Epithelial cell of proximal tubule (primary cell): ENCODE measurements around the gene SIAH1. TPM values are rescaled to one million over a fixed set of nuclear protein-coding genes. Genes with fewer than 3 reads are reported as not detected.
"Not testable (repeated sequence)": the region's sequence is repeated elsewhere in the genome, so short reads cannot be mapped to it uniquely, and the experiment has no call there.

Experiments
- DNase-seq: peaks from one replicate; pipeline ENCODE4 v3.0.0-alpha.2; 2011; ENCODE audit warnings: low read depth
- H3K4me3 ChIP-seq: 2 replicates; pipeline ENCODE4 v1.5.1; 2011; ENCODE audit warnings: low read depth, mild to moderate bottlenecking, low read length
- CTCF ChIP-seq: conservative IDR thresholded peaks from 2 replicates; pipeline ENCODE4 v1.5.1; 2012; ENCODE audit warnings: low read depth, mild to moderate bottlenecking, low read length
- total RNA-seq: library from RNA; depleted of rRNA; stranded (reverse); fragments of >200 nt; gene quantifications from 2 replicates; pipeline ENCODE4 v1.2.3, GENCODE V29; 2015

SIAH1 gene
- total RNA-seq, 1 donor from 2014 or later = 15.3 TPM

- TF ChIP-seq CTCF = no peak
- no peak overlapping the region for H3K4me3 ChIP-seq
- no peak for DNase-seq
Measured at GRCh38 chr16:48317614-48318315, 67.4 kb downstream of the SIAH1 start.

- TF ChIP-seq CTCF = no peak
- no peak for DNase-seq
- no peak overlapping the region for H3K4me3 ChIP-seq
Measured at GRCh38 chr16:48317026-48317425, 68.2 kb downstream of the SIAH1 start.

GRCh38 chr16:48313905-48314304, 71.3 kb downstream of the SIAH1 start:
- DNase-seq, H3K4me3 ChIP-seq: not testable (repeated sequence)

GRCh38 chr16:48310908-48311641, 74.1 kb downstream of the SIAH1 start:
- no peak for DNase-seq
- no peak for TF ChIP-seq CTCF
- no peak overlapping the region for H3K4me3 ChIP-seq

Other genes starting within 250 kb of the SIAH1 start
- not detected in 2 replicates for gene ABCC12, start 229.4 kb downstream of the SIAH1 start, total RNA-seq
- 21.6 and 23.7 TPM in 2 replicates for gene LONP2, start 141.1 kb downstream of the SIAH1 start, total RNA-seq
- gene ABCC11, start 137.9 kb downstream of the SIAH1 start, total RNA-seq = not detected in 2 replicates
- 12.8 and 13.3 TPM in 2 replicates for gene N4BP1, start 224.8 kb upstream of the SIAH1 start, total RNA-seq